ENCODE results near the gene ABCA4. TPM values are rescaled to one million over a fixed set of nuclear protein-coding genes. Genes with fewer than 3 reads are reported as not detected.

Gene ABCA4
- total RNA-seq, 1 donor from 2014 or later = 1.2 TPM

- no peaks in the 10 kb centered on the region for H3K9me3 ChIP-seq (ENCODE audit: low read depth)
- Mint-ChIP-seq H3K36me3 (peaks cover 1% of the 10 kb centered on the region), H3K27ac (no peak overlapping the region), H3K27me3 (ENCODE audit: insufficient read depth, low read depth) (peaks cover 11% of the 10 kb centered on the region), H3K4me1 (peaks cover 44% of the 10 kb centered on the region), H3K4me3 (peak overlapping the region; percentile 12), H3K9me3 (peaks cover 7% of the 10 kb centered on the region)
- DNase-seq (ENCODE audit: low spot score) = no peak
- H3K4me1 ChIP-seq = peaks cover 28% of the 10 kb centered on the region
- no peaks in the 10 kb centered on the region for H4K20me1 ChIP-seq (ENCODE audit: low read depth)
- no peak overlapping the region for H3K9ac ChIP-seq
- TF ChIP-seq EZH2phosphoT487 (IDR thresholded peaks at IDR 0.05) (no peak), CTCF (IDR thresholded peaks at IDR 0.05) (no peak), EZH2 (IDR thresholded peaks at IDR 0.05) (no peak)
- no peak overlapping the region for H2AFZ ChIP-seq (replicated peaks)
- no peak overlapping the region for H3K4me2 ChIP-seq
- no peaks in the 10 kb centered on the region for H3F3A ChIP-seq (ENCODE audit: low read depth)
- no peaks in the 10 kb centered on the region for H3K79me2 ChIP-seq (ENCODE audit: low read depth)
- H3K27me3 ChIP-seq = peaks cover 14% of the 10 kb centered on the region
- no peak overlapping the region for H3K4me3 ChIP-seq
- no peak overlapping the region for H3K27ac ChIP-seq
- H3K36me3 ChIP-seq = no peaks in the 10 kb centered on the region
These were observed 14.2 kb downstream of the ABCA4 start for GRCh38 chr1:94106716-94107115.

GRCh38 chr1:94105957-94106529, 14.9 kb downstream of the ABCA4 start:
- peaks cover 28% of the 10 kb centered on the region for H3K4me1 ChIP-seq
- no peaks in the 10 kb centered on the region for H3K9me3 ChIP-seq (ENCODE audit: low read depth)
- H3K79me2 ChIP-seq (ENCODE audit: low read depth) = no peaks in the 10 kb centered on the region
- H3K9ac ChIP-seq = no peak overlapping the region
- H3K4me1 Mint-ChIP-seq = peaks cover 38% of the 10 kb centered on the region
- TF ChIP-seq EZH2 (IDR thresholded peaks at IDR 0.05) = no peak
- no peak for TF ChIP-seq EZH2phosphoT487 (IDR thresholded peaks at IDR 0.05)
- TF ChIP-seq CTCF (IDR thresholded peaks at IDR 0.05) = no peak
- peak overlapping the region; percentile 56 for H3K4me2 ChIP-seq
- DNase-seq (ENCODE audit: low spot score) = no peak
- no peaks in the 10 kb centered on the region for H4K20me1 ChIP-seq (ENCODE audit: low read depth)
- peaks cover 7% of the 10 kb centered on the region for H3K9me3 Mint-ChIP-seq
- no peak overlapping the region for H3K27ac Mint-ChIP-seq
- H3K36me3 Mint-ChIP-seq = peaks cover 1% of the 10 kb centered on the region
- H3K4me3 ChIP-seq = no peak overlapping the region
- peaks cover 10% of the 10 kb centered on the region for H3K27me3 ChIP-seq
- no peak overlapping the region for H3K27ac ChIP-seq
- no peaks in the 10 kb centered on the region for H3F3A ChIP-seq (ENCODE audit: low read depth)
- peak overlapping the region; percentile 18 for H2AFZ ChIP-seq (replicated peaks)
- no peak overlapping the region for H3K4me3 Mint-ChIP-seq
- peaks cover 9% of the 10 kb centered on the region for H3K27me3 Mint-ChIP-seq (ENCODE audit: insufficient read depth, low read depth)
- H3K36me3 ChIP-seq = no peaks in the 10 kb centered on the region

- Mint-ChIP-seq H3K36me3 (peaks cover 1% of the 10 kb centered on the region), H3K4me3 (no peak overlapping the region)
These were observed 15.4 kb downstream of the ABCA4 start for GRCh38 chr1:94105581-94105952.

More at GRCh38 chr1:94105581-94105952, 15.4 kb downstream of the ABCA4 start:
- Mint-ChIP-seq H3K27me3 (ENCODE audit: insufficient read depth, low read depth) (peaks cover 9% of the 10 kb centered on the region), H3K9me3 (peaks cover 7% of the 10 kb centered on the region), H3K27ac (no peak overlapping the region), H3K4me1 (peaks cover 38% of the 10 kb centered on the region)
- no peaks in the 10 kb centered on the region for H3F3A ChIP-seq (ENCODE audit: low read depth)
- H2AFZ ChIP-seq (replicated peaks) = peak overlapping the region; percentile 18
- no peaks in the 10 kb centered on the region for H4K20me1 ChIP-seq (ENCODE audit: low read depth)
- H3K79me2 ChIP-seq (ENCODE audit: low read depth) = no peaks in the 10 kb centered on the region
- peak; percentile 42 for DNase-seq (ENCODE audit: low spot score)
- H3K4me1 ChIP-seq = peaks cover 28% of the 10 kb centered on the region
- H3K9me3 ChIP-seq (ENCODE audit: low read depth) = no peaks in the 10 kb centered on the region
- H3K36me3 ChIP-seq = no peaks in the 10 kb centered on the region
- H3K4me3 ChIP-seq = no peak overlapping the region
- TF ChIP-seq EZH2 (IDR thresholded peaks at IDR 0.05) (no peak), CTCF (IDR thresholded peaks at IDR 0.05) (no peak), EZH2phosphoT487 (IDR thresholded peaks at IDR 0.05) (no peak)
- H3K4me2 ChIP-seq = peak overlapping the region; percentile 56
- peaks cover 5% of the 10 kb centered on the region for H3K27me3 ChIP-seq
- no peak overlapping the region for H3K9ac ChIP-seq
- no peak overlapping the region for H3K27ac ChIP-seq

Measured in neural progenitor cell (in vitro differentiated cells).